Neural cell (in vitro differentiated cells): Measurements from ENCODE around the gene ERC2. TPM values are rescaled to one million over a fixed set of nuclear protein-coding genes. Genes with fewer than 3 reads are reported as not detected.

Source experiments
- H2AFZ ChIP-seq: fragments of 200-600, 300-800 bp; sonication (generic), shearing (Covaris generic); 2 replicates; pipeline ENCODE4 v1.6.0; 2014; ENCODE audit warnings: low read depth, mild to moderate bottlenecking, antibody characterized with exemption, low read length, moderate library complexity
- H3F3A ChIP-seq: fragments of 200-600 bp; shearing (Covaris generic); 2 replicates; pipeline ENCODE4 v1.6.1; 2016; ENCODE audit warnings: mild to moderate bottlenecking, moderate library complexity, mixed read lengths, antibody characterized with exemption, low read length; ENCODE audit not compliant: insufficient read depth, poor library complexity, severe bottlenecking
- H3K27ac ChIP-seq: fragments of 200-600, 300-800 bp; sonication (generic), shearing (Covaris generic); 2 replicates; pipeline ENCODE4 v1.5.1; 2014; ENCODE audit warnings: mild to moderate bottlenecking, low read length, moderate library complexity
- H3K27me3 ChIP-seq: fragments of 300-800, 200-600 bp; sonication (generic), shearing (Covaris generic); 2 replicates; pipeline ENCODE4 v1.6.0; 2014; ENCODE audit warnings: mild to moderate bottlenecking, low read depth, low read length, moderate library complexity; ENCODE audit not compliant: insufficient read depth
- H3K36me3 ChIP-seq: fragments of 300-800, 200-600 bp; sonication (generic), shearing (Covaris generic); 2 replicates; pipeline ENCODE4 v1.5.1; 2014; ENCODE audit warnings: mild to moderate bottlenecking, antibody characterized with exemption, low read length, moderate library complexity; ENCODE audit not compliant: insufficient read depth
- H3K4me2 ChIP-seq: fragments of 300-800, 200-600 bp; sonication (generic), shearing (Covaris generic); 2 replicates; pipeline ENCODE4 v1.6.0; 2014; ENCODE audit warnings: mild to moderate bottlenecking, low read length
- H3K4me3 ChIP-seq: fragments of 300-800, 200-600 bp; sonication (generic), shearing (Covaris generic); 2 replicates; pipeline ENCODE4 v1.5.1; 2014; ENCODE audit warnings: mild to moderate bottlenecking, low read length, moderate library complexity
- H3K79me2 ChIP-seq: fragments of 200-600 bp; shearing (Covaris generic); replicated peaks from 2 replicates; pipeline ENCODE4 v1.6.0; 2014; ENCODE audit warnings: mild to moderate bottlenecking, low read length, moderate library complexity; ENCODE audit not compliant: insufficient read depth
- H3K9ac ChIP-seq: fragments of 300-800, 200-600 bp; sonication (generic), shearing (Covaris generic); 2 replicates; pipeline ENCODE4 v1.6.1; 2016; ENCODE audit warnings: mild to moderate bottlenecking, low read length, mixed read lengths
- H3K9me2 ChIP-seq: fragments of 200-600 bp; shearing (Covaris generic); 2 replicates; pipeline ENCODE4 v1.6.1; 2016; ENCODE audit warnings: mild to moderate bottlenecking, low read length, mixed read lengths; ENCODE audit not compliant: insufficient read depth
- H3K9me3 ChIP-seq: fragments of 200-600, 300-800 bp; sonication (generic), shearing (Covaris generic); 2 replicates; pipeline ENCODE4 v1.6.1; 2016; ENCODE audit warnings: mild to moderate bottlenecking, mixed run types, low read length, moderate library complexity, mixed read lengths
- H4K20me1 ChIP-seq: fragments of 200-600 bp; shearing (Covaris generic); 2 replicates; pipeline ENCODE4 v1.6.1; 2016; ENCODE audit warnings: mild to moderate bottlenecking, mixed run types; ENCODE audit not compliant: insufficient read depth
- CTCF ChIP-seq: fragments of 450-650 bp; IDR thresholded peaks from 2 replicates; pipeline ENCODE4 v1.5.1; 2014; ENCODE audit warnings: antibody characterized with exemption, mild to moderate bottlenecking, moderate library complexity; ENCODE audit not compliant: poor library complexity, severe bottlenecking
- EP300 ChIP-seq: fragments of 450-650 bp; conservative IDR thresholded peaks from 2 replicates; pipeline ENCODE4 v1.6.1; 2014; ENCODE audit warnings: antibody characterized with exemption, mild to moderate bottlenecking, moderate library complexity; ENCODE audit not compliant: poor library complexity, severe bottlenecking
- EZH2 ChIP-seq: fragments of 200-600, 300-800 bp; shearing (Covaris generic), sonication (generic); IDR thresholded peaks from 2 replicates; pipeline ENCODE4 v1.6.1; 2014; ENCODE audit warnings: antibody characterized with exemption, low read length, borderline replicate concordance, mild to moderate bottlenecking; ENCODE audit not compliant: insufficient read depth, poor library complexity, severe bottlenecking
- MXI1 ChIP-seq: fragments of 450-650 bp; conservative IDR thresholded peaks from 2 replicates; pipeline ENCODE4 v1.6.1; 2014; ENCODE audit warnings: antibody characterized with exemption, mild to moderate bottlenecking; ENCODE audit not compliant: poor library complexity, severe bottlenecking
- POLR2AphosphoS5 ChIP-seq: IDR thresholded peaks from 2 replicates; pipeline ENCODE4 v1.6.1; 2012
- RAD21 ChIP-seq: fragments of 450-650 bp; conservative IDR thresholded peaks from 2 replicates; pipeline ENCODE4 v1.6.1; 2014; ENCODE audit warnings: antibody characterized with exemption, mild to moderate bottlenecking, moderate library complexity
- REST ChIP-seq: IDR thresholded peaks from 2 replicates; pipeline ENCODE4 v1.6.1; 2012; ENCODE audit warnings: borderline replicate concordance
- SMC3 ChIP-seq: fragments of 450-650 bp; conservative IDR thresholded peaks from 2 replicates; pipeline ENCODE4 v1.6.1; 2014; ENCODE audit warnings: antibody characterized with exemption, mild to moderate bottlenecking, moderate library complexity; ENCODE audit not compliant: poor library complexity
- TAF1 ChIP-seq: IDR thresholded peaks from 2 replicates; pipeline ENCODE4 v1.6.1; 2012; ENCODE audit warnings: low read depth
- polyA plus RNA-seq: library from polyadenylated mRNA; depleted of rRNA; stranded (reverse); fragments of >200 nt; gene quantifications from 2 replicates; pipeline ENCODE4 v1.2.3, GENCODE V29; 2014

Gene ERC2
- polyA plus RNA-seq, 1 donor from 2014 or later = 60.4 TPM

GRCh38 chr3:55678546-55679216 is 789.6 kb downstream of the ERC2 start:
- Histone ChIP-seq H3K36me3 (no peaks in the 10 kb centered on the region), H3K4me3 (no peak overlapping the region), H3K9me2 (no peaks in the 10 kb centered on the region), H3K27me3 (no peaks in the 10 kb centered on the region), H3K4me2 (no peak overlapping the region), H3K27ac (no peak overlapping the region), H3K79me2 (no peaks in the 10 kb centered on the region), H3K9me3 (no peaks in the 10 kb centered on the region), H2AFZ (no peak overlapping the region), H3K9ac (no peak overlapping the region), H4K20me1 (no peaks in the 10 kb centered on the region), H3F3A (no peaks in the 10 kb centered on the region)
- TF ChIP-seq MXI1 (no peak), REST (no peak), EP300 (no peak), SMC3 (no peak), CTCF (no peak), RAD21 (no peak), POLR2AphosphoS5 (no peak), EZH2 (no peak), TAF1 (no peak)

DNA sequence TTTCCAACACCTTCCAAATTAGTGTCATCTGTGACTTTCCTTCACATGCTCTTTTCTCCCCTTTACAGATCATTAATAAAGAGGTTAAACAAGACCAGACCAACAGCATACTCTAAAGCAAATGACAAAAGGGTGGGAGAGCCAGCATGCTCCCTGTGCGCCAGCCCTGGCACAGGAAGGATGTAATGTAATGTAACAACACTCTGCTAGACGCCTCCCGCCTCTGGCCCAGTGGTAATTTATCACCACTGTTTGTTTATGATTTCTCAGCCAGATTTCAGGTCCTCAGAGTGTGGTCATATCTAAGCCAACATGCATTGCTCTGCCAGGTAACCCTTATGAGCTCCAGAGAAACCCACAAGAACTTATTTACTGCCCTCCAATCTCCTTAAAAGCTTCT is 791.6 kb downstream of the ERC2 start:
- Histone ChIP-seq H4K20me1 (no peaks in the 10 kb centered on the region), H3K79me2 (no peaks in the 10 kb centered on the region), H3K36me3 (no peaks in the 10 kb centered on the region), H3F3A (no peaks in the 10 kb centered on the region), H3K9ac (no peak overlapping the region), H3K27ac (no peak overlapping the region), H2AFZ (no peak overlapping the region), H3K9me2 (no peaks in the 10 kb centered on the region), H3K4me3 (no peak overlapping the region), H3K27me3 (no peaks in the 10 kb centered on the region), H3K4me2 (no peak overlapping the region), H3K9me3 (no peaks in the 10 kb centered on the region)
- TF ChIP-seq MXI1 (no peak), CTCF (no peak), RAD21 (no peak), EP300 (no peak), POLR2AphosphoS5 (no peak), TAF1 (no peak), EZH2 (no peak), SMC3 (no peak), REST (no peak)
